ENCODE data around the gene GART.
"Not testable (repeated sequence)": the region's sequence is repeated elsewhere in the genome, so short reads cannot be mapped to it uniquely, and the experiment has no call there.

Gene GART

DNA sequence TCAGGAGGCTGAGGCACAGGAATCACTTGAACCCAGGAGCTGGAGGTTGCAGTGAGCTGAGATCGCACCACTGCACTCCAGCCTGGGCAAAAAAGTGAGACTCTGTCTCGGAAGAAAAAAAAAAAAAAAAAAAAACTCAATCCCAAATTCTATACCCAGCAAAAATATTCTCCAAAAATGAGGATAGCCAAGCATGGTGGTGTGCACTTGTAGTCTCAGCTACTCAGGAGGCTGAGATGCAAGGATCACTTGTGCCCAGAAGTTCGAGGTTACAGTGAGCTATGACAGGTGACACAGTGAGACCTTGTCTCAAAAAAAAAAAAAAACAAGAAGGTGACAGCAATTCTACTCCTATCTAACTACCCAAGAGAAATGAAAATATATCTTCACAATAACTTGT, 68.6 kb downstream of the GART start:
- no peak for DNase-seq (ENCODE audit: low read depth in 1 of 2, low spot score in 1 of 2)

DNA sequence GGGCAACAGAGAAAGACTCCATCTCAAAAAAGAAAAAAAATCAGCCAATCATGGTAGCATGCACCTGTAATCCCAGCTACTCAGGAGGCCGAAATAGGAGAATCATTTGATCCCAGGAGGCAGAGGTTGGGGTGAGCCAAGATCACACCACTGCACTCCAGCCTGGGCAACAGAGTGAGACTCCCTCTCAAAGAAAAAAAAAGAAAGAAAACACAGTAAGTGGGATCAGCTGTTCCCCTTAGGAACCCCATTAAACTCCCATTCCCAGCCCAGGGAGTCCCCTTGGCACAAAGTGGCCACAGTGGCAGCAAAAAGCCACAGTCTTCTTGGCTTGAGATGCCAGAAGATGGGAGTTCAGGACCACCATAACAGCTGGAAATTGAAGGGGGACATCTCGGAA, 71.2 kb downstream of the GART start:
- no peak for DNase-seq (ENCODE audit: low read depth in 1 of 2, low spot score in 1 of 2)

DNA sequence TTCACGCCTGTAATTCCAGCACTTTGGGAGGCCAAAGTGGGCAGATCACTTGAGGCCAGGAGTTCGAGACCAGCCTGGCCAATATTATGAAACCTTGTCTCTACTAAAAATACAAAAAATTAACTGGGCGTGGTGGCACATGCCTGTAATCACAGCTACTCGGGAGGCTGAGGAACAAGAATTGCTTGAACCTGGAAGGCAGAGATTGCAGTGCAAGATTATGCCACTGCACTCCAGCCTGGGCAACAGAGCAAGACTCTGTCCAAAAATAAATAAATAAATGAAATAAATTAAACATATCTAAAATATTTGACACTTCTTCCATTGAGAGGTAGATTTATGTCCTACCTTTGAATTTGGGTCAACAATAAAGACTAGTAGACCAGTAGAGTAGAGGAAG, 72.7 kb downstream of the GART start:
- DNase-seq (ENCODE audit: low read depth in 1 of 2, low spot score in 1 of 2), result not testable (repeated sequence)

GRCh38 chr21:33461538-33462250, 80.2 kb downstream of the GART start:
- no peak for DNase-seq (ENCODE audit: low read depth in 1 of 2, low spot score in 1 of 2)

GRCh38 chr21:33458861-33459260, 83.1 kb downstream of the GART start:
- no peak for DNase-seq (ENCODE audit: low read depth in 1 of 2, low spot score in 1 of 2)

DNA sequence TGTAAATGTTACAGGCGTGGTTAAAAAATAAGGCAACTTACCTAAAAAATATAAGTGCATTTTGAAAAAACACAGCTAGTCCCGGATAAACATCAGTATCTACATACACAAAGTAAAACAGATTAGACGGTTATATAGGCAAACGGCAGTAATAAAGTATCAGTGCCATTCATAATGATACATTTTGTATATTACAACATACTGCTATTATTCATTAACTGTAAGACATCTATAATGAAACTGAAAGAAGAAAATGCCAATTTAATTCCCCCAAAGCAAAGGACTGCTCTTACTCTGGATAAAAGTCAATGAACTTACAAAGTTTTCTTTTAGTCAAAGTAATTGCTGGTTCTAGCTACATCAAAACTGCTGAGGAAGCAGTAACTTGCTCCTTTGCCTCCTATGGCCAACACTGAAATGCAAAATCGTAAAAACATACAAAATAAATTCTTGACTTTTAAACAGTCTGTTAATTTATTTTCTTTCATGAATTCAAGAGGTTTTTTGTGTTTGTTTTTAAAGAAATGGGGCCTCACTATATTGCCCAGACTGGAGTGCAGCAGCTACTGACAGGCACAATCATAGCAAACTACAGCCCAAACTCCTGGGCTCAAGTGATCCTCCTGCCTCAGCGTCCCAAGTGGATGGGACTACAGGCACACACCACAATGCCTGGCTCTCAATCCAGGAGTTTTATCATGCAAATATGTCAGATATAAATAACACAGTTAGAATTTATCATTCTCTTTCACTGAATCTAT, 86.1 kb downstream of the GART start:
- DNase-seq (ENCODE audit: low read depth in 1 of 2, low spot score in 1 of 2), result no peak
